Activated naive CD4-positive, alpha-beta T cell treated with anti-CD3 and anti-CD28 coated beads, Interleukin-2, amount 50 U/mL, for 72 hours (primary cell): ENCODE data around the gene HHAT. TPM values are rescaled to one million over a fixed set of nuclear protein-coding genes. Genes with fewer than 3 reads are reported as not detected.

Experiments
- ATAC-seq, 2 donors: fragments of 150-1000 bp; cut with Tn5 transposase; 2 replicates each; pipeline ENCODE4 v1.10.0; 2021; ENCODE audit warnings: mild to moderate bottlenecking in 2 of 2, moderate library complexity in 2 of 2
- DNase-seq, 2 donors: peaks; one replicate each; pipeline ENCODE4 v3.0.0; 2021 to 2022; ENCODE audit warnings: low spot score in 2 of 2
- H3K27ac Mint-ChIP-seq, 2 donors: one replicate each; pipeline ENCODE4 v1.8.0; 2022; ENCODE audit warnings: mild to moderate bottlenecking in 2 of 2, mixed read lengths in 2 of 2
- H3K36me3 Mint-ChIP-seq, 2 donors: one replicate each; pipeline ENCODE4 v1.8.0; 2022; ENCODE audit warnings: mixed read lengths in 2 of 2
- H3K9me3 Mint-ChIP-seq, 2 donors: one replicate each; pipeline ENCODE4 v1.8.0; 2022; ENCODE audit warnings: mixed read lengths in 2 of 2
- total RNA-seq, 2 donors: library from RNA; stranded (reverse); gene quantifications; one replicate each; pipeline ENCODE4 v1.2.3, GENCODE V29; 2022

Gene HHAT
- total RNA-seq, 2 donors from 2014 or later: 0.59 to 1.9 TPM

GRCh38 chr1:210662291-210663050 lies 333.8 kb downstream of the HHAT start:
- peaks cover 0 to 4% of the 10 kb centered on the region in 2 donors for H3K9me3 Mint-ChIP-seq
- no peak overlapping the region for H3K27ac Mint-ChIP-seq
- no peaks in the 10 kb centered on the region for H3K36me3 Mint-ChIP-seq
- no peak for DNase-seq
- ATAC-seq: no peak

- ATAC-seq (no peak), DNase-seq (no peak)
- no peak overlapping the region for H3K27ac Mint-ChIP-seq
- H3K9me3 Mint-ChIP-seq: peaks cover 0 to 4% of the 10 kb centered on the region in 2 donors
- H3K36me3 Mint-ChIP-seq: no peaks in the 10 kb centered on the region
These were observed 335.2 kb downstream of the HHAT start for GRCh38 chr1:210663730-210664573.

GRCh38 chr1:210669951-210670350 lies 341.2 kb downstream of the HHAT start:
- Mint-ChIP-seq H3K27ac (no peak overlapping the region), H3K36me3 (no peaks in the 10 kb centered on the region), H3K9me3 (no peaks in the 10 kb centered on the region)
- DNase-seq: no peak
- no peak for ATAC-seq

DNA sequence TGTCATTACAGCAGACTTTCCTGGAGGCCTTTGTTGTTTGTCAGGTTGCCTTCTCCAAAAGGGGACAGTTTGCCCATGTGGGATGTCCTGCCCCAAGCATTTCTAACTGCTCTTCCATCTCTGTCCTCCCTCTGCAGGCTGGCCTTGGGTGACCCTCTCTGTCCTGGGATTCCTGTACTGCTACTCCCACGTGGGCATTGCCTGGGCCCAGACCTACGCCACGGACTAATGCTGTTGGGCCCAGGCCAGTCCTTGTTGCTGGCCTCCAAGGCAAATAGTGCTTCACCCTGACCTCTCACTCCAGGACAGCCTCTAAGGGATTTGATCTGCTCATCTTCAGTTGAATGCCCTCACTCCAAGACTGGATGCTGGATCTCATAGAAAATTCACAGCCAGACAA lies 345.4 kb downstream of the HHAT start:
- ATAC-seq (no peak), DNase-seq (no peak)
- H3K9me3 Mint-ChIP-seq: no peaks in the 10 kb centered on the region
- H3K36me3 Mint-ChIP-seq: no peaks in the 10 kb centered on the region
- H3K27ac Mint-ChIP-seq: peak overlapping the region; percentile 15

GRCh38 chr1:210676539-210676938 lies 347.8 kb downstream of the HHAT start:
- Mint-ChIP-seq H3K9me3 (no peaks in the 10 kb centered on the region), H3K36me3 (no peaks in the 10 kb centered on the region), H3K27ac (no peak overlapping the region)
- no peak for ATAC-seq
- no peak for DNase-seq

DNA sequence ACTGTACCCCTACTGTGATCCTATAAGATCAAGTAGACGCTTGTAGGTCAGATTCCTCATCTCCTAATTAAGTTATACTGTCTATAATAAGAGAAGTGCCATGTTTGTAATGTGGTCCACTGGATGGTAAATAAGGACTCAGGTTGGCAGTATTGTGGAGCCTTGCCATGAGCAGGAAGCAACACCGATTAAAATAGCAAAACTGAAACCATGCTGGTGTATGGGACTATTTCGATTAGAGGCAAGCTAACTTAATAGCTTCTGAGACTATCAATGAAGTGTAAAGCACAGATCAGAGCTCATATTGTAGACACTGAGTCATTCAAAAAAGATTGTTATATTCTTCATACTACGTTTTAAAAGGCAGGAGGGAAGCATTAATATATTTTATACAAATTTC lies 348.8 kb downstream of the HHAT start:
- no peaks in the 10 kb centered on the region for H3K36me3 Mint-ChIP-seq
- no peak for DNase-seq
- H3K9me3 Mint-ChIP-seq: no peaks in the 10 kb centered on the region
- no peak for ATAC-seq
- no peak overlapping the region for H3K27ac Mint-ChIP-seq

DNA sequence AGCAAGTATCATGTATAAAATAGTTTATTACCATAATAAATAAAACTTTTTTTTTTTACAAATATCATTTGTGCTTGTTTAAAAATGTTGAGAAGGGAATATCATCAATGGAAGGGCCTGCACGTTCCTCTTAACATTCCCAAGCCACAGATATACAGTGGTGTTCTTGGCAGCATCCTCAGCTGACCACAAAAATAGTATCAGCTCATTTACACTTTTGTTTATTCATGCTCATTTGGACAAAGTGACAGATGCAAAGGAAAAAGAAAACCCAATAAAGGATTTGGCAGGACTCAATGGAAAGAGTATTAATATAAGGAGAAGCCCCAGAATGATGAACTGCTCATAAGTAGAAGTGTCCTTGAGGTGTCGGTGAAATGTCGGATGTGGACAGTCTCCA lies 349.6 kb downstream of the HHAT start:
- H3K9me3 Mint-ChIP-seq: no peaks in the 10 kb centered on the region
- no peak for ATAC-seq
- H3K27ac Mint-ChIP-seq: no peak overlapping the region
- H3K36me3 Mint-ChIP-seq: no peaks in the 10 kb centered on the region
- no peak for DNase-seq

GRCh38 chr1:210681158-210681557 lies 352.5 kb downstream of the HHAT start:
- Mint-ChIP-seq H3K9me3 (no peaks in the 10 kb centered on the region), H3K36me3 (no peaks in the 10 kb centered on the region), H3K27ac (no peak overlapping the region)
- no peak for ATAC-seq
- no peak for DNase-seq

GRCh38 chr1:210683403-210684047 lies 354.8 kb downstream of the HHAT start:
- DNase-seq (no peak), ATAC-seq (no peak)
- no peaks in the 10 kb centered on the region for H3K9me3 Mint-ChIP-seq
- H3K27ac Mint-ChIP-seq: no peak overlapping the region
- H3K36me3 Mint-ChIP-seq: no peaks in the 10 kb centered on the region

- Mint-ChIP-seq H3K27ac (no peak overlapping the region), H3K9me3 (no peaks in the 10 kb centered on the region), H3K36me3 (no peaks in the 10 kb centered on the region)
- DNase-seq (no peak), ATAC-seq (peak in 1 of 2 donors; percentile 74)
These were observed 356.0 kb downstream of the HHAT start for GRCh38 chr1:210684466-210685294.

DNA sequence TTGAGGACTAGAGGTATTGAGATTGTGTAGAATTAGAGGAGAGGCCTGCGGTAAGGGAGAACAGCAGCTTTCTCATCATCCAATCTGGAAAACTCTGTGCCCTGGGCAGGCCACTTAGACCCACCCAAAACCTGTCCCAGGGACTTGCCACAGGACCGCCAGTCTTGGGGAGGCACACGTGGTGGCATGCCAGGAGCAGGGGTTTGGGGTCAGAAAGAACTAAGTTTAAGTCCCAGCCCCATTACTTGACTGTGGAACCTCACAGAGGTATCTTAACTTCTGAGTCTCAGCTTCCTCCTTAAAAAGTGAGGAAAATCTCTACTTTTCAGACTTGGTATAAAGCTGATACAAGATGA lies 356.6 kb downstream of the HHAT start:
- H3K9me3 Mint-ChIP-seq: no peaks in the 10 kb centered on the region
- DNase-seq (no peak), ATAC-seq (no peak)
- H3K36me3 Mint-ChIP-seq: no peaks in the 10 kb centered on the region
- no peak overlapping the region for H3K27ac Mint-ChIP-seq

DNA sequence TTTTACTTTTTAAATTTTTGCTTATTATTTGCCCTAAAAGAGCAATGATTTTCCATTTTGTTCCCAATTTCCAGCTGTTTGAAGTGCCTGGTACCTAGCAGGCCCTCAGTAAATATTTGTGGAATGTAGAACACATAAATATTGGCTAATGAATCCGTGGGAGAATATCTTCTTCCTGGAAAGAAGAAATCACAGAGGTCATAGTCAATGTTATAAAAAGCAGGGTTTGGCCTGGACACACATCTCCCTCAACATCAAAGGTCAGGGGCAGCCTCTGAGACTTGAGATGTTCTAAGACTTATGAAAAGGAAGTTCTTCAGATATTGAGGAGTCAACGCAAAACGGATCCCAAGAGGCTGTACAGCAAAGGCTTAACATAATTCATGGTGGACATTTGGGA lies 358.1 kb downstream of the HHAT start:
- Mint-ChIP-seq H3K27ac (no peak overlapping the region), H3K9me3 (no peaks in the 10 kb centered on the region), H3K36me3 (no peaks in the 10 kb centered on the region)
- DNase-seq (no peak), ATAC-seq (no peak)

DNA sequence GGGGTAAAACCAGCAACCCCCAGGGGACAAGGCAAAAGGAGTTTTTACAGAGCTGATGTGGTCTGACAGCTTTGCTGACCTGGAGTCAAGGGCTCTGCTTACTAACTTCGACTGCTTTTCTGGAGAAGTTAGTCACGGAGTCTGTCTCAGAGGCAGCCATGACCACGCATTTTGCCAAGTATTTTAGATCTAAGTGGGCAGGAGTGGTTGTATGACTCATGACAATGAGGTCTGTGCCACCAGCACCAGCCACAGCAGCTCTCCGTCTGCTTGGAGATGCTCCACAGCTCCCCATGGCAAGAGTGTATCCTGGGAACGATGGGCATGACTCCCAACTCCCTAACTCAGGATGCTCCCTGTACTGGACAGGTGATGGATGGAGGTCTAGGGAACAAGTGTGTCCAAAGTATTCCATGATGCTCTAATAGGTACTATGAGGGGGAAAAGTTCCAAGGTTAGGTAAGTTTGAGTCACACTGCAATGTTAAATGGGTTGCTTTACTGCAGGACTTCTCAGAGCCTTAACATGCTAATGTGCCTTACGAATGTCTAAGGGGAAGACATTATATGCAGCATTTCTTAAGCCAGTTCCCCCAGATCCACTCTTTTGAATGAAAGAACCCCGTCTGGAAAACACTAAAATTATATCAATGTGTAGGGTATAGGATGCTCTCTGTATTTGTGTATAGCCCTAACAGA lies 359.0 kb downstream of the HHAT start:
- peak in 1 of 2 donors; percentile 20 for ATAC-seq
- no peaks in the 10 kb centered on the region for H3K9me3 Mint-ChIP-seq
- no peaks in the 10 kb centered on the region for H3K36me3 Mint-ChIP-seq
- H3K27ac Mint-ChIP-seq: no peak overlapping the region
- no peak for DNase-seq

DNA sequence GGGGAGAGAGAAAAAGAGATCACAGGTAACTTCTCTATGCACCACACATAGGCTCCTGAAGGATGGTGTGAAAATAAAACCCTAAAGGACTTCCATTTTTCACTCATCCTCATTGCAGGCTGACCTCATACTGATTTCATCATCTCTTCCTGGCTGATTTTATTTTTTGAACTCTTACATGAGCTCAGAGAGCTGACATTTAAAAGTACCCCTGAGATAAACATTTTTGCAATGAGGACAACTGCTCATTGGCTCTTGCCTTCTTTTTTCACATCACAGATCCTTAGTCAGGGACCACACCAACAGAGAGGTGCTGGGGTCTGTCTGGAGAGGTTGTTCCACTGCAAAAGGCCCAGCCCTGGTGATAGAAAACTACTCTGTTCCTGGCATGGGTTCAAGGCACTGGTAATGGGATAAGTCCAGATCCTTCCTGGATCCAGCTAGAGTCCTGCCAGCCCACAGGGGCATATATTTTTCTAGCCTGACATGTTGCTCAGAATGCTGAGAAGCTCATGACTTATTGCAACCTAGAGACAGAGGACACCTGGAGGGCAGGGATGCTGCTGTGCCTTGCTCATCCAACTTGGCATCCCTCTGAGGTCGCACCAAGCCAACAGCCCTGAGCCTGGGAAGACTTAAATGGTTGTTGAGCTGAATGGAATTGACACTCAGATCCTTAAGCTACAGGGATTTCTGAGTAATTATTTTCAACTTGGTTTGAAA lies 360.0 kb downstream of the HHAT start:
- Mint-ChIP-seq H3K27ac (peak overlapping the region in 1 of 2 donors; percentile 50), H3K9me3 (no peaks in the 10 kb centered on the region), H3K36me3 (no peaks in the 10 kb centered on the region)
- ATAC-seq (peak; percentile 35 to 58), DNase-seq (no peak)

- no peak for DNase-seq
- Mint-ChIP-seq H3K36me3 (no peaks in the 10 kb centered on the region), H3K9me3 (no peaks in the 10 kb centered on the region), H3K27ac (no peak overlapping the region)
- no peak for ATAC-seq
These were observed 361.1 kb downstream of the HHAT start for GRCh38 chr1:210689826-210690225.

- H3K36me3 Mint-ChIP-seq: no peaks in the 10 kb centered on the region
- H3K27ac Mint-ChIP-seq: no peak overlapping the region
- no peak for DNase-seq
- ATAC-seq: no peak
- no peaks in the 10 kb centered on the region for H3K9me3 Mint-ChIP-seq
These were observed 361.5 kb downstream of the HHAT start for GRCh38 chr1:210690236-210690635.
